ENCODE results near the gene TBC1D9. TPM values are rescaled to one million over a fixed set of nuclear protein-coding genes. Genes with fewer than 3 reads are reported as not detected.

TBC1D9 gene
- total RNA-seq, 1 experiment from 2014 or later, result 17.0 TPM

DNA sequence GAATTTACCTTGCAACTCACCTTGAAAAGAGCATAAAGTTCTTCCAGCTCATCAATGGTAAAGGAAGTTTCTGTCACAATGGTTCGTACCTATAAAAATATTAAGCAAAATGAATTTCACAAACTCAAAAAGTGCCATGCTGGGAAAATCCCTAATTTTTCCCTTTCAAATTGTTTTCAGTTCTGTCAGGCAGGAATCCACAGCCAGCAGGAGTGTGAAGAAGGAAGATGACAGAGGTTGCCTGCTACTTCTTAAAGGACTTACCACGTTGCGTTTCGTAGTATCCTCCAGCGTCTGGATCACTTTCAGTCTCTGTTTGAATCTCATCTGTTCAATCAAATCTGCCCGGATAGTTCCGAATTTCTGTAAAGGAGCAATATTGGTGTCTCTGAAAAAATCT, 117.1 kb downstream of the TBC1D9 start:
- Histone ChIP-seq H3K4me3 (no peak overlapping the region), H3K27me3 (ENCODE audit: insufficient read depth, low read depth) (no peaks in the 10 kb centered on the region), H3K27ac (no peak overlapping the region), H3K36me3 (ENCODE audit: low read depth) (peaks cover 5% of the 10 kb centered on the region; the same call in 1 of the 2 replicates), H2AFZ (no peak overlapping the region), H3K9me3 (ENCODE audit: insufficient read depth, low read depth) (no peaks in the 10 kb centered on the region), H3K4me1 (replicated peaks; ENCODE audit: insufficient read depth) (peaks cover 23% of the 10 kb centered on the region), H3K9me2 (ENCODE audit: insufficient read depth) (no peaks in the 10 kb centered on the region), H3K4me2 (no peak overlapping the region), H3K79me2 (ENCODE audit: low read depth) (no peaks in the 10 kb centered on the region), H4K20me1 (ENCODE audit: insufficient read depth) (no peaks in the 10 kb centered on the region), H3F3A (ENCODE audit: insufficient read depth, low read depth) (peaks cover 3% of the 10 kb centered on the region; the same call in 1 of the 2 replicates)
- DNase-seq, result no peak
- TF ChIP-seq CTCF (conservative IDR thresholded peaks at IDR 0.05) (no peak), EZH2 (IDR thresholded peaks at IDR 0.05; ENCODE audit: low read depth) (no peak)
- intact Hi-C loops (cut with micrococcal nuclease; ENCODE audit: unreplicated experiment), result loop anchor here (5.0 kb wide), 2 partner anchors 42 to 213 kb away; no protein-coding TSS in a partner anchor
- BruUV-seq (replicated peaks), result no TSS peak
- CTCF ChIA-PET, result interaction anchor here (0.6 to 0.7 kb wide), 2 partner anchors 218 to 270 kb away, joined by 3 read pairs; no protein-coding TSS in a partner anchor
- POLR2A ChIA-PET (ENCODE audit: unreplicated experiment), result no interaction called here

GRCh38 chr4:140637836-140638235, 118.3 kb downstream of the TBC1D9 start:
- Histone ChIP-seq H3K27me3 (ENCODE audit: insufficient read depth, low read depth) (no peaks in the 10 kb centered on the region), H3K9me3 (ENCODE audit: insufficient read depth, low read depth) (no peaks in the 10 kb centered on the region), H4K20me1 (ENCODE audit: insufficient read depth) (no peaks in the 10 kb centered on the region), H3K27ac (no peak overlapping the region), H3F3A (ENCODE audit: insufficient read depth, low read depth) (peaks cover 3% of the 10 kb centered on the region; the same call in 1 of the 2 replicates), H2AFZ (no peak overlapping the region), H3K4me2 (no peak overlapping the region), H3K9me2 (ENCODE audit: insufficient read depth) (no peaks in the 10 kb centered on the region), H3K36me3 (ENCODE audit: low read depth) (peaks cover 5% of the 10 kb centered on the region; the same call in 1 of the 2 replicates), H3K79me2 (ENCODE audit: low read depth) (no peaks in the 10 kb centered on the region), H3K4me3 (no peak overlapping the region), H3K4me1 (replicated peaks; ENCODE audit: insufficient read depth) (peaks cover 23% of the 10 kb centered on the region)
- ChIA-PET CTCF (interaction anchor here (1.1 kb wide), 1 partner anchor 277 kb away, joined by 3 read pairs; no protein-coding TSS in a partner anchor), POLR2A (ENCODE audit: unreplicated experiment) (no interaction called here)
- TF ChIP-seq EZH2 (IDR thresholded peaks at IDR 0.05; ENCODE audit: low read depth) (no peak), CTCF (conservative IDR thresholded peaks at IDR 0.05) (peak; percentile 63)
- no peak for DNase-seq
- BruUV-seq (replicated peaks), result no TSS peak
- intact Hi-C loops (cut with micrococcal nuclease; ENCODE audit: unreplicated experiment), result loop anchor here (5.0 kb wide), 2 partner anchors 41 to 214 kb away; no protein-coding TSS in a partner anchor

GRCh38 chr4:140635606-140636005, 120.6 kb downstream of the TBC1D9 start:
- H3K27ac ChIP-seq, result peak overlapping the region; percentile 73
- intact Hi-C loops (cut with micrococcal nuclease; ENCODE audit: unreplicated experiment), result loop anchor here (2.0 to 5.0 kb wide), 4 partner anchors 38 to 269 kb away; partner anchors contain the start of gene TBC1D9

More at GRCh38 chr4:140635606-140636005, 120.6 kb downstream of the TBC1D9 start:
- peak; percentile 64 to 75 for DNase-seq
- peak overlapping the region; percentile 72 for H3K4me2 ChIP-seq
- no peaks in the 10 kb centered on the region for H3K79me2 ChIP-seq (ENCODE audit: low read depth)
- H3K36me3 ChIP-seq (ENCODE audit: low read depth), result peaks cover 5% of the 10 kb centered on the region; the same call in 1 of the 2 replicates
- peaks cover 3% of the 10 kb centered on the region; the same call in 1 of the 2 replicates for H3F3A ChIP-seq (ENCODE audit: insufficient read depth, low read depth)
- H3K9me2 ChIP-seq (ENCODE audit: insufficient read depth), result no peaks in the 10 kb centered on the region
- peaks cover 23% of the 10 kb centered on the region for H3K4me1 ChIP-seq (replicated peaks; ENCODE audit: insufficient read depth)
- TF ChIP-seq CTCF (conservative IDR thresholded peaks at IDR 0.05) (no peak), EZH2 (IDR thresholded peaks at IDR 0.05; ENCODE audit: low read depth) (no peak)
- no peaks in the 10 kb centered on the region for H4K20me1 ChIP-seq (ENCODE audit: insufficient read depth)
- H3K27me3 ChIP-seq (ENCODE audit: insufficient read depth, low read depth), result no peaks in the 10 kb centered on the region
- no TSS peak for BruUV-seq (replicated peaks)
- POLR2A ChIA-PET (ENCODE audit: unreplicated experiment), result interaction anchor here (0.6 to 1.1 kb wide), 2 partner anchors 114 to 121 kb away, joined by 6 to 7 read pairs; partner anchors contain the start of gene TBC1D9
- H2AFZ ChIP-seq, result no peak overlapping the region
- CTCF ChIA-PET, result interaction anchor here (0.6 to 1.0 kb wide), 3 partner anchors 214 to 444 kb away, joined by 4 to 10 read pairs (median 4); no protein-coding TSS in a partner anchor
- peak overlapping the region; percentile 26; the same call in 1 of the 2 replicates for H3K4me3 ChIP-seq
- no peaks in the 10 kb centered on the region for H3K9me3 ChIP-seq (ENCODE audit: insufficient read depth, low read depth)

Measured in PC-9 (cell line).